Measurements from ENCODE around the gene GPSM1. TPM values are rescaled to one million over a fixed set of nuclear protein-coding genes. Genes with fewer than 3 reads are reported as not detected.

GPSM1 gene
- total RNA-seq, 2 experiments from 2014 or later: 9.1 to 11.0 TPM

DNA sequence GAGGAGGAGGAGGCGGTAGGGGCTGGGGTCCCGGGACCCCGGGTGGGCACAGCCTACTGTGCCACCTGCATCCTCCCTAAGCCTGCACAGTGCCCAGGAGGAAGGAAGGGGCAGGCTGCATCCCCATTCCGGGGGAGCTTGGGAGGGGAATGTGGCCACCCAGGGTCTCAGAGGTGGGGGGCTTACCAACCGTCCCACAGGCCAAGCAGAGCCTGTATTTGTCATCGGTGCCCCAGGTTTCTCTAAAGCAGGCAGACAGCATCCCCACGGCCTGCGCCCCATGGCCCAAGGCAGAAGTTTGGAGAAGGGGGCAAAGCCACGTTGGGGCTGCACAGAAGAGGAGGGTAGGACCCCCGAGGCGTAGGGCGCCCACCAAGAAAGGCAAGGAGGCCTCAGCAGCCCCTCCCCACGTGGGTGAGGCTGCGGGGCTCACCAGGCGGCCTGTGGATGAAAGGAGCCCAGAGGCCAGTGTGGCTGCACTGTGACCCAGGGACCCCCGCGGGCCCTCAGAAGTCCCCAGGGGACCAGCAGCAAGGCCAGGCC is 507 bp upstream of the GPSM1 start:
- no peaks in the 10 kb centered on the region for H3K9me3 Mint-ChIP-seq
- H3K27ac Mint-ChIP-seq: peak overlapping the region; percentile 34
- no peaks in the 10 kb centered on the region for H3K27me3 Mint-ChIP-seq
- H3K36me3 Mint-ChIP-seq: no peaks in the 10 kb centered on the region
- DNase-seq: no peak
- H3K4me1 Mint-ChIP-seq: peaks cover 4% of the 10 kb centered on the region
- peak overlapping the region; percentile 63 for H3K4me3 Mint-ChIP-seq

DNA sequence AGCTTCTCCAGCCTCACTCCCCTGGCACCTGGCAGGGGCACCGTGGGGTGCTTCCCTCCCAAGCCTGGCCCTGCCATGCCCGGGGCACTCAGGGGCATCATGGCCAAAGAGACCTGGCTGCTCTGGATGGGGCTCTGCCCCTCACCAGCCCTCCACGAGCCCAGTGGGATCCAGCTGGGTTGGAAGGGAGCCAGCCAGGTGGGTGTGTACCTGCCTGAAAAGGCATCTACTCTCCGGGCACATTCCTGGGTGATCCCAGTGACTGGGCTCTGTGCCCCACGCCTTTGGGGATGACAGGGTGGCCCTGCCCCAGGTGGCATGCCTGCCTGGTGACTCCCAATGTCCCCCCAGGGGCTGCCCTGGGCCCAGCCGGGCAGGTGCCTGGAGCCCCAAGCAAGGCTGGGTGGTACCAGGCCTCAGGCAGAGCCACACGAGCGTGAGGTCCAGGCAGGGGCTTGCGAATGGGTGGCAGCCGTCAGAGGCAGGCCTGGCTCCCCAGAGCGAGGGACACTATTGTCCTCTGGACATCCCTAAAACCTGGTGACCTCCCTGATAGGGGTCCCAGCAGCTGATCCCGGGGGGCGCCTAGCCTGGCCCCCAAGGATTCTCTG is 777 bp downstream of the GPSM1 start:
- DNase-seq: no peak
- no peaks in the 10 kb centered on the region for H3K27me3 Mint-ChIP-seq
- H3K27ac Mint-ChIP-seq: no peak overlapping the region
- peak overlapping the region; percentile 63 for H3K4me3 Mint-ChIP-seq
- peaks cover 4% of the 10 kb centered on the region for H3K4me1 Mint-ChIP-seq
- no peaks in the 10 kb centered on the region for H3K36me3 Mint-ChIP-seq
- no peaks in the 10 kb centered on the region for H3K9me3 Mint-ChIP-seq

DNA sequence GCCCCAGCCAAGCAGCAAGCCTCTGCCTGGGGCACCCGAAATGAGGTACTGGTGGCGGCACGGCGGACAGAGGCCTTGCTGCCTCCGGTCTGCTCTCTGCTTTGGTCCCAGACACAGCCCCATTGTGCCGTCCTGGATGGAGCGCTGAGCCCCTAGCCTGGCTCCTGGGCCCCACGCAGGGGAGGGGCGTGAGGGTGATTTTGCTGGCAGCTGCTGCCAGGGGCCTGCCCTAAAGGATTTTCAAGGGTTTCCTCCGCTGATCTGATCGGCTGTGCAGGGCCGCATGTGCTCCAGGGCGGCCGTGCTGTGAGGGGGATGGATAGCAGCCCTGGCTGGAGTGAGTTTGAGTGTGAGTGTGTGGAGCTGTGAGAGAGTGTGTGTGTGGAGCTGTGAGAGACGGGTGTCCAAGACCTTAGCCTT is 1.3 kb downstream of the GPSM1 start:
- Mint-ChIP-seq H3K27ac (no peak overlapping the region), H3K27me3 (no peaks in the 10 kb centered on the region), H3K4me1 (peaks cover 4% of the 10 kb centered on the region), H3K9me3 (no peaks in the 10 kb centered on the region), H3K4me3 (peak overlapping the region; percentile 63), H3K36me3 (no peaks in the 10 kb centered on the region)
- DNase-seq: no peak

DNA sequence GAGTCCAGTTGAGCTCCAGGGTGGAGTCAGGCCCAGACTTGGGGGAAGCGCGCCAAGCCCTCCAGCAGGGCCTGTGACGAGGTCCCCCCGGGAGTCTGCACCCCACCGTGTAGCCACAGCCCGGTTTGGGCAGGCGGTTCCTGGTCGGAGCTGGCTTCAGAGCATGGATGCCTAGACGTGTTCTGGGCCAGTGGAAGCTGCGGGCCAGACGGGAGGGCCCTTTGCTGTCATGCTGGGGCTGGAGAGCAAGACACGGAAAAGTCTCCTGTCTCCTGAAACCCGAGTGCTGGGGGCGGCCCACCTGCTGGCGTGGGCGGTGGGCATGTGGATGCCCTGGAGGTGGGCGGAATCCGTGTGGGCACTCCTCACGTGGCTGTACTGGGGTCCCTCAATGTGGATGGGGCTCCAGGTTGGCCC is 1.9 kb downstream of the GPSM1 start:
- DNase-seq: no peak
- Mint-ChIP-seq H3K4me1 (peaks cover 4% of the 10 kb centered on the region), H3K4me3 (no peak overlapping the region), H3K27me3 (no peaks in the 10 kb centered on the region), H3K27ac (no peak overlapping the region), H3K9me3 (no peaks in the 10 kb centered on the region), H3K36me3 (no peaks in the 10 kb centered on the region)

DNA sequence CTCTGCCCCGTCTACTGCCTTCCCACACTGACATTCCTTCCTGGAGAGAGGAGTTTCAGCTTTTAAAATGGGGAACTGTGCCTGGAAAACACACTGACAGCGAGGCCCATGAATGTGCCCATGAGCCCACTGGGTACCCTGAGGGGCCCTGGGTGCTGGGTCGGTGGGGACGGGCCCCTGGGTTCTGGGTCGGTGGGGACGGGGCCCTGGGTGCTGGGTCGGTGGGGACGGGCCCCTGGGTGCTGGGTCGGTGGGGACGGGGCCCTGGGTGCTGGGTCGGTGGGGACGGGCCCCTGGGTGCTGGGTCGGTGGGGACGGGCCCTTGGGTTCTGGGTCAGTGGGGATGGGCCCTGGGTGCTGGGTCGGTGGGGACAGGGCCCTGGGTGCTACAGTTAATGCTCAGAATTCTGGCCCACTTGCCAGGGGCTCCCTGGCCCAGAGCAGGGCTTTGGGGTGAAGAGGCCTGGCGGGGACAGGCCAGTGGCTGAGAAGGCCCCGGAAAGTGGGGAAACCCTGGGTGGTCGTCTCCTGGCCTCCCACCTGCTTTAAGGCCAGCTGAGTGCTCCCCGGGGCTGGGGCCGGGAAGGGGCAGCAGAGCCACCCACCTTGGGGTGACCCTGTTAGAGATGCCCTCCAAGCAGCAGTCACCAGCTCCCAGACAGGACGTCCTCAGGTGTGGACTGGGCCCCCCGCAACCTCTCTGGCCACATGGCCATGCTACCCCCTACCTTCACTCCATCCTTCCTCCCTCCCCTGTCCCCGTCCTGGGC is 2.5 kb downstream of the GPSM1 start:
- no peak for DNase-seq
- Mint-ChIP-seq H3K4me3 (no peak overlapping the region), H3K9me3 (no peaks in the 10 kb centered on the region)

DNA sequence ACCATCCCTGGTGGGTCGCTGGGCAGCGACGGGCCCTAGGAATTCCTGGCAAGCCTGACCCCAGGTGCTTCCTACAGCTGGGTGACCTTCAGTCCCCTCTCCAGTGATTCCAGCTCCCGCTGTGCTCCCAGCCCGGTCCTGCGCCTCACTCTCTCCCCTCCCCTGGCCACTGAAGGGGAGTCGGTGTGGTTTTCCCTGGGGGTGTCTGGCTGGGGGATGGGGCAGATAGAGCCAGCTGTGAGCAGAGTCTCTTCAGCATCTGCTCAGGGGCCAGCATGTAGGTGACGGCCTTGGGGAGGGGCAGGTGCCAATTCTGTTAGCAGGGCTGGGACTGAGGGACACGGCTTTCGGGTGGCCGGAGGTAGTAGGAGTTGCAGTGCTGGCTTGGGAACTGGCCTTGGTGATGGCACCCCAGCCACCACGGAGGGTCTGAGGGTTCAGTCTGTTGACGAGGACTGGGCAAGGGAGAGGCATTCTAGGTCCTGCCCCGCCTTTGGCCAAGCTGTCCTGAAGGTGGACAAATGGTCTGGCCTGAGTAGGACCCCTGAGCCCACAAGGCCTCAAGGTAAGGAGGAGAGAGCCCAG is 3.2 kb downstream of the GPSM1 start:
- Mint-ChIP-seq H3K9me3 (no peaks in the 10 kb centered on the region), H3K27me3 (no peaks in the 10 kb centered on the region), H3K36me3 (no peaks in the 10 kb centered on the region), H3K4me3 (no peak overlapping the region), H3K4me1 (peaks cover 4% of the 10 kb centered on the region), H3K27ac (no peak overlapping the region)
- no peak for DNase-seq

More for the DNA sequence above, 2.5 kb downstream of the GPSM1 start:
- no peaks in the 10 kb centered on the region for H3K36me3 Mint-ChIP-seq
- no peak overlapping the region for H3K27ac Mint-ChIP-seq
- peaks cover 4% of the 10 kb centered on the region for H3K4me1 Mint-ChIP-seq
- no peaks in the 10 kb centered on the region for H3K27me3 Mint-ChIP-seq

DNA sequence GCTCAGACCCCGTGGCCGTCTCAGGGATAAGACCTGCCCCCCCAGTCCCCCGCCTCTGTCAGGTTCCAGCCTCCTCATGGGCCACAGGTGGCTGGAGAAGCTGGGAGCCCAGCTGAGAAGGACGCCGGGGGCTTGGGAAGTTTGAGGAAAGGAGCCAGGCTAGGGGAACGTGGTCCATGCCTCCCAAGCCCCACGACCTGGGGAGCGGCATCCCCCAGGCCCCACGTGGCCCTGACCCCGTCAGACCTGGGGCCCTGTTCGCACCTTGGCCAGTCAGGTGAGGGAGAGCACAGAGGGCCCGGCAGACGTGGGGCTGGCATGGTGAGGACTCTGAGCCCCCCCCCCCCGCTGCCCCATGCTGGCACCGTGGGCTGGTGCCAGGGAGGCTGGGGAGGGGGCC is 3.7 kb downstream of the GPSM1 start:
- H3K36me3 Mint-ChIP-seq: no peaks in the 10 kb centered on the region
- H3K4me3 Mint-ChIP-seq: no peak overlapping the region
- peaks cover 4% of the 10 kb centered on the region for H3K4me1 Mint-ChIP-seq
- no peak for DNase-seq
- no peaks in the 10 kb centered on the region for H3K27me3 Mint-ChIP-seq
- no peak overlapping the region for H3K27ac Mint-ChIP-seq
- H3K9me3 Mint-ChIP-seq: no peaks in the 10 kb centered on the region

DNA sequence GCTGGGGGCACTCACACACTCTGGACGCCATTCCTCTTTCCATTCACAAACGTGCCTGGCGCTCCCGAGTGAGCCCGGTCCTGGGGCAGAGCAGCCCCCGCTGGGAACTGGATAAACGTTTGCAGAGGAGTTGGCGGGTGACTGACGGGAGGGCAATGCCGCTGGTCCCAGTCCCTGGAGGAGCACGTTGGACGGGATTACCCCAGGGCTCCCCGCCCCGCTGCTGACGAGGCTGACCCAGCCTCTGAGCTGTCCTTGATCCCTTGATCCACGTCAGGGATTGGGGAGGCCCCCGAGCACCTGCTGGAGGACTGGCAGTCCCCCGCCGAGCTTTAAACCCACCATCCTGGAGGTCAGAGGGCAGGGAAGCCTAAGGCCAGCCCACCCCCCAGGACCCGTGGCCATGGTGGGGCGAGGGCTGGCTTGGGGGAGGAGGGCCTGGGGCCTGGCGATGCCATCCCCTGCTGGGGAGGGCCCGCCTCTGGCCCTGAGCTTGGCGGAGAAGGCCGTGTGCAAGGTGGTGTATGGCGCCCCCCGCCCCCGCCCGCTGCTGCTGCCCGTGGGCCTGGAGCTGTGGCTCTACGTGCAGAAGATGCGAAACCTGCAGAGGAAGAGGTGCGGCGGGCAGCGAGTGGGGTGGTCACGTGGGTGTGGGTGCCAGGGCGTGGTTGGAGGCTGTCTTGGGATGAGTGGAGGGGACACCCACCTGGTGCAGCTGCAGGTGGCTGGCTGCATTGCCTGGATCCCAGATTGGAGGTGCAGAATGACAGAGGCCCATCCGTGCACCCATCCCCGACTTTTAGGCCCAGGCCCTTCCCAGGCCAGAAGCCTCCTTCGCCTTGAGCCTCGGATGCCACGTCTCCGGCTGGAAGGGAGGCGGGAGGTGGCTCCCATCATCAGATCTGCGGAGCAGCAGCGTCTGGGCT is 4.5 kb downstream of the GPSM1 start:
- DNase-seq: no peak
- H3K27me3 Mint-ChIP-seq: no peaks in the 10 kb centered on the region
- no peak overlapping the region for H3K27ac Mint-ChIP-seq
- H3K9me3 Mint-ChIP-seq: no peaks in the 10 kb centered on the region
- no peak overlapping the region for H3K4me3 Mint-ChIP-seq
- no peaks in the 10 kb centered on the region for H3K36me3 Mint-ChIP-seq
- H3K4me1 Mint-ChIP-seq: peaks cover 4% of the 10 kb centered on the region

DNA sequence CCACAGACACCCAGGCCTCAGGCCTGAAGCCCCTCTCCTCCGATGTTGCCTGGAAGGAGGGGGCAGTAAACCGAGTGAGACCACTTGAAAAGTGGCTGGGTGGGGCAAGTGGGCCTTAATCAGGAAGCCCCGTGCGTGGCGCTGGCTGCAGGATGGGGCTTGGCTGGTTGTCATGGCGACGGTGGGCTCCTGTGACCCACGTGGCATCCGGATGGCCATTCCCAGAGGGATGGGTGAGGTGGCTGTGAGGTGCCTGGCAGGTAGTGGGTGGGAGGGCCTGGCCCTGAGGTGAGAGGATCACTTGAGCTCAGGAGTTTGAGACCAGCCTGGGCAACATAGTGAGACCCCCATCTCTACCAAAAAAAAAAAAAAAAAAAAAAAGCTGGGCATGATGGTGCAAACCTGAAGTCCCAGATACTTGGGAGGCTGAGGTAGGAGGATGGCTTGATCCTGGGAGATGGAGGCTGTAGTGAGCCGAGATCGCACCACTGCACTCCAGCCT is 5.2 kb downstream of the GPSM1 start:
- Mint-ChIP-seq H3K27me3 (no peaks in the 10 kb centered on the region), H3K4me1 (peaks cover 4% of the 10 kb centered on the region), H3K4me3 (no peak overlapping the region), H3K27ac (no peak overlapping the region), H3K36me3 (no peaks in the 10 kb centered on the region), H3K9me3 (no peaks in the 10 kb centered on the region)
- no peak for DNase-seq

DNA sequence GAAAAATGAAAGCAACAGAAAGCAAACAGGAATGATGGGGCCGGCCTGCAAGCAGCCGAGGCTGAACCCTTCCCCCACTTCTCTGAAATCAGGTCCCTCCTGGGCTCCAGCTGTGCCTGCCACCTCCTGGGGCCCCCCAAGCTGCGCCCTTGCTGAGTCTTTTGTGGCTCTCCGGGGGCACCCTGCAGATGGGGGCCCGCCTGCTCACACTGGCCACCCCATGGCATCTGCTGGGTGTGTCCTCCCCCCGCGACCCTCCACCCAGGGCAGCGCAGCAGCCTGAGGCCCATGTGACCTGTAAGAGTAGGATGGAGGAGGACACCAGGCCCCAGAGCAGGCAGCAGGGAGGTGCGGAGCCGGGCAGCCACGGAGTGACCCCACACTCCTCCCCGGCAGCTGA is 5.7 kb downstream of the GPSM1 start:
- no peak overlapping the region for H3K4me3 Mint-ChIP-seq
- H3K27ac Mint-ChIP-seq: no peak overlapping the region
- no peaks in the 10 kb centered on the region for H3K9me3 Mint-ChIP-seq
- DNase-seq: no peak
- H3K27me3 Mint-ChIP-seq: no peaks in the 10 kb centered on the region
- H3K36me3 Mint-ChIP-seq: no peaks in the 10 kb centered on the region
- peaks cover 4% of the 10 kb centered on the region for H3K4me1 Mint-ChIP-seq

DNA sequence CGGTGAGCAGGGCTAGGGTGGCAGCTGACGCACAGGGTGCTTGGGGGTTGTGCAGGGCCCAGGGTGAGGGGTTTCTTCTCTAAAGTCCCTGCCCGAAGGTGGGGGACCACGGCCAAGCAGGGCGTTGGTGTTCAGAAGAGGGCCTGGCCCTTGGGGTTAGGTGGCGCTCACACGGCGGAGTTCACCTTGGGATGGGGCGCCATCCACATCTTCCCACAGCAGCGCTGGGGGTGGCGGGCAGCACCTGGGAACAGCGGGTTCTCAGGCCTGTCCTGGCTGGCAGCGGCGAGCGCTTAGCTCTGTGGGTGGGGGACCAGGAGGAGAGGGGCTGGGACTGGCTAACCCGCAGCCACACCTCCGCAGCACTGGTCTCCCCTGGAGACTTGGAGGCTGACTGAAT is 6.1 kb downstream of the GPSM1 start:
- no peak for DNase-seq
- Mint-ChIP-seq H3K9me3 (no peaks in the 10 kb centered on the region), H3K27me3 (no peaks in the 10 kb centered on the region), H3K27ac (no peak overlapping the region), H3K4me1 (peaks cover 3% of the 10 kb centered on the region), H3K4me3 (no peak overlapping the region), H3K36me3 (no peaks in the 10 kb centered on the region)

DNA sequence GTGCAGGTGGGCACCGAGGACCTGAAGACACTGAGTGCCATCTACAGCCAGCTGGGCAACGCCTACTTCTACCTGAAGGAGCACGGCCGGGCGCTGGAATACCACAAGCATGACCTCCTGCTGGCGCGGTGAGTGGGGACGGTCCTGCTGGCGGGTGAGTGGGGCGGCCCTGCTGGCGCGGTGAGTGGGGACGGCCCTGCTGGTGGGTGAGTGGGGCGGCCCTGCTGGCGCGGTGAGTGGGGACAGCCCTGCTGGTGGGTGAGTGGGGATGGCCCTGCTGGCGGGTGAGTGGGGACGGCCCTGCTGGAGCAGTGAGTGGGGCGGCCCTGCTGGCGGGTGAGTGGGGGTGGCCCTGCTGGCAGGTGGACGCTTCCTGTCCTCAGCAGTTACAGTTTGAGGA is 7.2 kb downstream of the GPSM1 start:
- H3K4me3 Mint-ChIP-seq: no peak overlapping the region
- no peaks in the 10 kb centered on the region for H3K27me3 Mint-ChIP-seq
- H3K4me1 Mint-ChIP-seq: no peaks in the 10 kb centered on the region
- H3K27ac Mint-ChIP-seq: no peak overlapping the region
- no peak for DNase-seq
- H3K9me3 Mint-ChIP-seq: no peaks in the 10 kb centered on the region
- no peaks in the 10 kb centered on the region for H3K36me3 Mint-ChIP-seq

DNA sequence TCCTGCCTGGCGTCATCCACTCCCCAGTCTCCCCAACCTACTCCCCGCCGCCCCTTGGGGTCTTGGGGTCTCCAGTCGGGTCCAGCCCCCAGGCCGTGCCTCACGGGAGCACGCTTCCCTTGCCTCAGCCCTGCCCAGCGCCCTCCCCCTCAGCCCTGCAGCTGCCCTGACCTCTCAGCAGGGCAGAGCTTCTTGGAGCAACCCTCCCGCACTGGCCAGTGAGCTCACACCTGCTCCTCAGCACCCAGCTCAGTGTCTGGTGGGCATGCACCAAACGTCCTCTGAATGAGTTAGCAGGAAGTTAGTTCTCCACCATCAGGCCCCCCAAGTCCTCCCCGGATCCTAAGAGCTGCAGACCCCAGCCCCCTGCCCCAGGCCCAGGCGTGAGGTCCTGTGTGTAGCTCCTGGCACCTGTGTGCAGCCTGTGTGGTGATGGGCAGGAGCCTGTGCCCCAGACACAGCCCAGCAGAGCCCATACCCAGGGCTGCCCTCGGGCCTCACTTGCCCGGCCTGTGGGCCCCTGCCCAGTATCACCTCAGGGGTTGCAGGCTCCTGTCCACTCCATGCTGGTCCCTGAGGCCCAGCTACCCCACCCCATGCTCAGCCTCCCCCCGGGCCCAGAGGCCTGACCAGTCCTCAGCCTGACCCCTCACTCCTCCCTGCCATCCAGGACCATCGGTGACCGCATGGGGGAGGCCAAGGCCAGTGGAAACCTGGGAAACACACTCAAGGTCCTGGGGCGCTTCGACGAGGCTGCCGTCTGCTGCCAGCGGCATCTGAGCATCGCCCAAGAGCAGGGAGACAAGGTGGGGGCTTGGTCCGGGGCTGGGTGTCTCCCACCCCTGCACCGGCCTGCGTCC is 8.2 kb downstream of the GPSM1 start:
- no peak overlapping the region for H3K27ac Mint-ChIP-seq
- no peak overlapping the region for H3K4me3 Mint-ChIP-seq

More for the DNA sequence above, 8.2 kb downstream of the GPSM1 start:
- Mint-ChIP-seq H3K27me3 (no peaks in the 10 kb centered on the region), H3K4me1 (no peaks in the 10 kb centered on the region), H3K9me3 (no peaks in the 10 kb centered on the region), H3K36me3 (no peaks in the 10 kb centered on the region)
- no peak for DNase-seq
